Prostate gland (tissue), 2 donors: Measurements from ENCODE around the gene GPER1. TPM values are rescaled to one million over a fixed set of nuclear protein-coding genes. Genes with fewer than 3 reads are reported as not detected.

Experiments
- DNase-seq: peaks from one replicate; pipeline ENCODE4 v3.0.0-alpha.2; 2019; ENCODE audit warnings: low spot score
- H3K27ac ChIP-seq, 2 donors: fragments of 200-600 bp; sonication (generic); 2 replicates each; pipeline ENCODE4 v1.5.1; 2017 to 2019
- H3K27me3 ChIP-seq: fragments of 200-600 bp; sonication (generic); replicated peaks from 2 replicates; pipeline ENCODE4 v1.5.1; 2019; ENCODE audit not compliant: insufficient read depth
- H3K36me3 ChIP-seq, 2 donors: fragments of 200-600 bp; sonication (generic); 1 replicate in 1 of 2; 2 replicates in 1 of 2; pipeline versions ENCODE4 v1.5.1 to v1.8.1; 2017 to 2019
- H3K4me1 ChIP-seq: fragments of 200-600 bp; sonication (generic); replicated peaks from 2 replicates; pipeline ENCODE4 v1.5.1; 2019
- H3K4me3 ChIP-seq, 2 donors: fragments of 200-600 bp; sonication (generic); 2 replicates each; pipeline ENCODE4 v1.5.1; 2017 to 2019
- H3K9me3 ChIP-seq: fragments of 200-600 bp; sonication (generic); 2 replicates; pipeline ENCODE4 v1.5.1; 2017
- CTCF ChIP-seq, 4 experiments: fragments of 200-600 bp in 2 of 4; fragments of 450-650 bp in 2 of 4; sonication (generic) in 2 of 4; IDR thresholded peaks; 1 replicate in 3 of 4; 2 replicates in 1 of 4; pipeline ENCODE4 v1.5.1; 2016 to 2019; ENCODE audit warnings: antibody characterized with exemption in 4 of 4, mild to moderate bottlenecking in 2 of 4, moderate library complexity in 2 of 4
- POLR2A ChIP-seq: fragments of 450-650 bp; IDR thresholded peaks from one replicate; pipeline ENCODE4 v1.6.1; 2016; ENCODE audit warnings: antibody characterized with exemption, mild to moderate bottlenecking
- POLR2AphosphoS5 ChIP-seq: sonication (generic); formaldehyde crosslinking; IDR thresholded peaks from one replicate; pipeline ENCODE4 v1.6.1; 2017; ENCODE audit warnings: antibody characterized with exemption
- WGBS: methylation state at CpG from one replicate; pipeline ENCODE4 v1.1.5; 2018; 5-methylcytosine and 5-hydroxymethylcytosine counted together
- intact Hi-C: fragments of 100-400 bp; cut with DNase I; formaldehyde crosslinking; loops from one replicate; pipeline ENCODE4 v1.14.2; 2022
- total RNA-seq, 2 donors: library from RNA; depleted of rRNA; stranded (reverse); fragments of >200 nt; gene quantifications; one replicate each; pipeline ENCODE4 v1.1.0, GENCODE V29; 2016

GPER1 gene
- total RNA-seq, 2 donors from 2014 or later, result 7.4 to 11.5 TPM

DNA sequence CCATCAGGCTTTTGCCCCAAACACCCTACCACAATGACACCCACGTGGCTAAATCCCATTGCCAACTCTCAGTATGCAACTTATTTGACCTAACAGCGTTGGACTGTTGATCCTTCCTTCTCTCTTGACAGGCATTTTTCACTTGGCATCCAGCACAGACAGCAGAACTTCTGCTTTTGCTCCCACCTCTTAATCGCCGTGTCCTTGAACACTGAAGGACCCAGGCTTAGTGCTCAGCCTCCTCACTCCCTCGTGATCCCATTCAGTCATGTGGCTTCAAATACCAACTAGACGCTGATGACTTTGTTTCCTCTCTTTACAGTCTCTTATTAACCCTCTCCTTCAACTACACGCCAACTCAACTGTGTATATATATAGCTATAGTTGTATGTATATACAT lies 47.0 kb downstream of the GPER1 start:
- Histone ChIP-seq H3K27ac (no peak overlapping the region), H3K4me3 (no peak overlapping the region), H3K4me1 (peaks cover 3% of the 10 kb centered on the region), H3K36me3 (no peaks in the 10 kb centered on the region), H3K9me3 (no peaks in the 10 kb centered on the region), H3K27me3 (no peaks in the 10 kb centered on the region)
- no peak for DNase-seq
- intact Hi-C loops, result no loop called here
- WGBS, result 88% methylated on average over 7 of the region's 7 CpGs
- TF ChIP-seq POLR2A (no peak), POLR2AphosphoS5 (no peak), CTCF (IDR thresholded peaks at IDR 0.05) (no peak)

GRCh38 chr7:1136841-1137516 lies 49.1 kb downstream of the GPER1 start:
- intact Hi-C loops, result no loop called here

GRCh38 chr7:1137517-1138167 lies 49.7 kb downstream of the GPER1 start:
- TF ChIP-seq POLR2A (no peak), CTCF (IDR thresholded peaks at IDR 0.05) (no peak), POLR2AphosphoS5 (no peak)

More at GRCh38 chr7:1136841-1137516, 49.1 kb downstream of the GPER1 start:
- TF ChIP-seq POLR2AphosphoS5, result no peak
- TF ChIP-seq POLR2A, result no peak
- no peak for TF ChIP-seq CTCF (IDR thresholded peaks at IDR 0.05)
- Histone ChIP-seq H3K4me3 (peak overlapping the region; percentile 66 to 73), H3K9me3 (no peaks in the 10 kb centered on the region), H3K27me3 (no peaks in the 10 kb centered on the region), H3K4me1 (peaks cover 3% of the 10 kb centered on the region), H3K27ac (no peak overlapping the region), H3K36me3 (no peaks in the 10 kb centered on the region)
- no peak for DNase-seq
- WGBS, result 19% methylated on average over 9 of the region's 9 CpGs

DNA sequence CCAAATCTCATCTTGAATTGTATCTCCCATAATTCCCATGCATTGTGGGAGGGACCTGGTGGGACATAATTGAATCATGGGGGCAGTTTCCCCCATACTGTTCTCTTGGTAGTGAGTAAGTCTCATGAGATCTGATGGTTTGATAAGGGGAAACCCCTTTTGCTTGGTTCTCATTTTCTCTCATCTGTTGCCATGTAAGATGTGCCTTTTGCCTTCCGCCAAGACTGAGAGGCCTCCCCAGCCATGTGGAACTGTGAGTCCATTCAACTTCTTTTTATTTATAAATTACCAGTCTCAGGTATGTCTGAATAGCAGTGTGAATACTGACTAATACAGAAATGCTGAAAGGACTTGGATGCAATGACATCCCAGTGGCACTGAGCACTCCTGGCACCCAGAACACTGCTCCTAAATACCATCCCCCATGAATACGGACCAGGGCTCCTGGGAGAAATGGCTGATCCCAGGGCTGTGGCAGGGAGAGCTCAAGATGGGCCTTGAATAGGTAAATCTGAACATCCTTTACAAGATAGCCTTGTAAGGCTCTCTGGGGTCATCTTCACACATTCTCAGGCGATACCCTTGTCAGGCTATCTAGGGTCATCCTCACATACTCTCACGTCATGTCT lies 52.7 kb downstream of the GPER1 start:
- no peak for DNase-seq
- intact Hi-C loops, result no loop called here
- no peaks in the 10 kb centered on the region for H3K9me3 ChIP-seq
- TF ChIP-seq POLR2AphosphoS5, result no peak
- no peak for TF ChIP-seq CTCF (IDR thresholded peaks at IDR 0.05)
- no peak for TF ChIP-seq POLR2A
- H3K4me1 ChIP-seq, result peaks cover 3% of the 10 kb centered on the region
- H3K27me3 ChIP-seq, result no peaks in the 10 kb centered on the region
- H3K36me3 ChIP-seq, result no peaks in the 10 kb centered on the region
- H3K27ac ChIP-seq, result no peak overlapping the region
- no peak overlapping the region for H3K4me3 ChIP-seq
- WGBS, result 89% methylated on average over 4 of the region's 4 CpGs

More at GRCh38 chr7:1137517-1138167, 49.7 kb downstream of the GPER1 start:
- 8% methylated on average over 36 of the region's 51 CpGs for WGBS
- Histone ChIP-seq H3K36me3 (no peaks in the 10 kb centered on the region), H3K27ac (peak overlapping the region; percentile 60 to 61), H3K4me3 (peak overlapping the region; percentile 66 to 73), H3K27me3 (no peaks in the 10 kb centered on the region), H3K9me3 (no peaks in the 10 kb centered on the region), H3K4me1 (peaks cover 3% of the 10 kb centered on the region)
- DNase-seq, result no peak
- intact Hi-C loops, result no loop called here
